GM12892 (cell line): ENCODE measurements around the gene CR1L.

ENCODE experiments used
- POLR2A ChIP-seq: IDR thresholded peaks from 2 replicates; pipeline ENCODE4 v1.6.1; 2011; ENCODE audit warnings: low read depth, low read length, control low read depth
- TAF1 ChIP-seq: IDR thresholded peaks from 2 replicates; pipeline ENCODE4 v1.6.1; 2011; ENCODE audit warnings: low read depth, mild to moderate bottlenecking, control low read depth, low read length, borderline replicate concordance

DNA sequence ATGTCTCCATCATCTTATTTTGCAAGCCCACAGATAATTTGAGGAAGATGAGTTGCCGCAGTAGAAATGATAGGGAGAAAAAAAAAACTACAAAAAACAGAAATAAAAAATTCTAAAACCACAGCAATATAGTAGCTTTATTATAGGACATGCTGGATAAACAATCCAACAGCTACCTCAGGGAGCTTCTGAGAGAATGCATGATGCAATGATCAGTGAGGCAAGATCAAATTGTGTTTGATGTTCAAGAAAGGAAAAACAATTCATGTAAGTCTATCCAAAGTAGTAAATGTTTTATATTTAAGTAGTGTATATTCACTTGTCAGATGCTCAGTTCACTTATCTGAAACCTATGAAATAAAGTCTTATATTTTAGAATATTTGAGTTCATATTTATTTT, 6.7 kb downstream of the CR1L start:
- TF ChIP-seq POLR2A = no peak
- TF ChIP-seq TAF1 = no peak
